Neuronal stem cell (in vitro differentiated cells): Measurements from ENCODE around the gene MFAP4.
A peak's percentile ranks its signal among the peaks of the same experiment; 100 is the strongest.

Source experiments
- DNase-seq: peaks from one replicate; pipeline ENCODE4 v3.0.0-alpha.2; 2013; ENCODE audit warnings: low spot score
- H2AFZ ChIP-seq: one replicate; pipeline ENCODE4 v1.6.1; 2013; ENCODE audit warnings: mild to moderate bottlenecking, low read length, inconsistent platforms
- H2AK5ac ChIP-seq: 2 replicates; pipeline ENCODE4 v1.6.1; 2013; ENCODE audit warnings: low read depth, mild to moderate bottlenecking, inconsistent platforms, low read length, moderate library complexity, mixed read lengths
- H2BK120ac ChIP-seq: 2 replicates; pipeline ENCODE4 v1.6.1; 2013; ENCODE audit warnings: low read depth, mild to moderate bottlenecking, inconsistent platforms, low read length, moderate library complexity, mixed read lengths
- H2BK12ac ChIP-seq: one replicate; pipeline ENCODE4 v1.6.1; 2013; ENCODE audit warnings: low read length, inconsistent platforms
- H2BK15ac ChIP-seq: 2 replicates; pipeline ENCODE4 v1.6.1; 2013; ENCODE audit warnings: mild to moderate bottlenecking, low read length, inconsistent platforms, mixed read lengths
- H2BK5ac ChIP-seq: one replicate; pipeline ENCODE4 v1.6.1; 2013; ENCODE audit warnings: inconsistent platforms, mild to moderate bottlenecking, low read length, moderate library complexity
- H3K14ac ChIP-seq: one replicate; pipeline ENCODE4 v1.6.1; 2013; ENCODE audit warnings: low read length, inconsistent platforms
- H3K18ac ChIP-seq: 2 replicates; pipeline ENCODE4 v1.6.1; 2013; ENCODE audit warnings: low read length, inconsistent platforms
- H3K23ac ChIP-seq: 2 replicates; pipeline ENCODE4 v1.6.1; 2013; ENCODE audit warnings: low read depth, mild to moderate bottlenecking, mixed read lengths, low read length, inconsistent platforms; ENCODE audit not compliant: poor library complexity
- H3K27ac ChIP-seq: replicated peaks from 3 replicates; pipeline ENCODE4 v1.5.1; 2013; ENCODE audit warnings: low read length, inconsistent platforms
- H3K27me3 ChIP-seq, 3 experiments: 2 replicates each; pipeline ENCODE4 v1.6.1; 2013; ENCODE audit warnings: low read length in 3 of 3, mild to moderate bottlenecking in 2 of 3, inconsistent platforms in 1 of 3, low read depth in 1 of 3, mixed read lengths in 1 of 3, moderate library complexity in 1 of 3; ENCODE audit not compliant: control insufficient read depth in 3 of 3, insufficient read depth in 3 of 3
- H3K36me3 ChIP-seq, 2 donors: replicated peaks in 1 of 2; 2 replicates each; pipeline ENCODE4 v1.6.1; 2013; ENCODE audit warnings: low read length in 2 of 2; ENCODE audit not compliant: control insufficient read depth in 2 of 2, insufficient read depth in 2 of 2
- H3K4ac ChIP-seq: 2 replicates; pipeline ENCODE4 v1.6.1; 2013; ENCODE audit warnings: inconsistent platforms, mild to moderate bottlenecking, low read length, moderate library complexity
- H3K4me1 ChIP-seq, 2 donors: 1 replicate in 1 of 2; 2 replicates in 1 of 2; pipeline ENCODE4 v1.6.1; 2013; ENCODE audit warnings: low read length in 2 of 2, low read depth in 1 of 2; ENCODE audit not compliant: control insufficient read depth in 2 of 2, insufficient read depth in 1 of 2
- H3K4me2 ChIP-seq: one replicate; pipeline ENCODE4 v1.6.1; 2013; ENCODE audit warnings: mild to moderate bottlenecking, low read length, inconsistent platforms; ENCODE audit not compliant: insufficient read depth, poor library complexity, severe bottlenecking
- H3K4me3 ChIP-seq, 2 donors: 2 replicates each; pipeline ENCODE4 v1.5.1; 2013; ENCODE audit warnings: low read length in 2 of 2, mild to moderate bottlenecking in 2 of 2, inconsistent platforms in 1 of 2, moderate library complexity in 1 of 2
- H3K79me1 ChIP-seq: one replicate; pipeline ENCODE4 v1.6.1; 2013; ENCODE audit warnings: low read depth, mild to moderate bottlenecking, inconsistent platforms, low read length, moderate library complexity
- H3K9ac ChIP-seq: one replicate; pipeline ENCODE4 v1.6.1; 2013; ENCODE audit warnings: mild to moderate bottlenecking, low read depth, low read length, inconsistent platforms; ENCODE audit not compliant: poor library complexity
- H3K9me3 ChIP-seq, 2 donors: replicated peaks in 1 of 2; 2 replicates each; pipeline versions ENCODE3 to v1.6.1; 2013; ENCODE audit warnings: low read length in 2 of 2, mild to moderate bottlenecking in 2 of 2, inconsistent platforms in 1 of 2, low read depth in 1 of 2, mixed read lengths in 1 of 2, moderate library complexity in 1 of 2; ENCODE audit not compliant: control insufficient read depth in 2 of 2, insufficient read depth in 1 of 2
- H4K8ac ChIP-seq: one replicate; pipeline ENCODE4 v1.6.1; 2013; ENCODE audit warnings: low read depth, mild to moderate bottlenecking, inconsistent platforms, low read length, moderate library complexity
- H4K91ac ChIP-seq: one replicate; pipeline ENCODE4 v1.6.1; 2013; ENCODE audit warnings: low read length, low read depth, mild to moderate bottlenecking, inconsistent platforms; ENCODE audit not compliant: poor library complexity
- WGBS, 2 donors: extraction: QIAGEN DNeasy Blood & Tissue Kit; methylation state at CpG; one replicate each; pipeline ENCODE4 v1.1.7; 2013; ENCODE audit warnings: missing lambda C conversion rate in 2 of 2, mixed read lengths in 1 of 2; ENCODE audit not compliant: insufficient read length in 2 of 2, insufficient replicate concordance in 1 of 2; ENCODE audit errors: extremely low coverage in 2 of 2; 5-methylcytosine and 5-hydroxymethylcytosine counted together

MFAP4 gene

GRCh38 chr17:19338031-19338990 lies 48.7 kb downstream of the MFAP4 start:
- Histone ChIP-seq H3K14ac (no peak overlapping the region), H4K91ac (no peak overlapping the region), H4K8ac (no peak overlapping the region), H2AK5ac (no peak overlapping the region), H3K27me3 (no peaks in the 10 kb centered on the region), H3K23ac (no peak overlapping the region), H3K4ac (no peak overlapping the region), H3K4me1 (peaks cover 11 to 13% of the 10 kb centered on the region in 2 donors), H3K9ac (no peak overlapping the region), H3K4me3 (no peak overlapping the region), H3K79me1 (no peaks in the 10 kb centered on the region), H2BK5ac (no peak overlapping the region), H2BK120ac (no peak overlapping the region), H2BK12ac (no peak overlapping the region), H3K18ac (no peak overlapping the region), H3K27ac (no peak overlapping the region), H3K36me3 (peaks cover 5 to 36% of the 10 kb centered on the region in 2 donors), H2BK15ac (no peak overlapping the region), H3K4me2 (no peak overlapping the region), H3K9me3 (no peaks in the 10 kb centered on the region), H2AFZ (no peak overlapping the region)
- no CpG with 5 or more reads among the region's 7 CpGs for WGBS, 2 donors
- DNase-seq: no peak

- no peak overlapping the region for H2BK5ac ChIP-seq
- no peak overlapping the region for H3K23ac ChIP-seq
- H3K36me3 ChIP-seq: peaks cover 6 to 42% of the 10 kb centered on the region in 2 donors
- H3K9ac ChIP-seq: no peak overlapping the region
- H4K8ac ChIP-seq: no peak overlapping the region
- H3K4me2 ChIP-seq: no peak overlapping the region
- H3K27ac ChIP-seq: no peak overlapping the region
- H3K4ac ChIP-seq: no peak overlapping the region
- DNase-seq: no peak
- no peaks in the 10 kb centered on the region for H3K27me3 ChIP-seq
- H3K79me1 ChIP-seq: no peaks in the 10 kb centered on the region
- no CpG with 5 or more reads among the region's 2 CpGs for WGBS, 2 donors
- no peak overlapping the region for H2BK120ac ChIP-seq
- no peak overlapping the region for H3K14ac ChIP-seq
- peaks cover 11 to 13% of the 10 kb centered on the region in 2 donors for H3K4me1 ChIP-seq
- no peak overlapping the region for H2BK15ac ChIP-seq
- no peak overlapping the region for H2AK5ac ChIP-seq
- no peaks in the 10 kb centered on the region for H3K9me3 ChIP-seq
- H3K18ac ChIP-seq: no peak overlapping the region
- no peak overlapping the region for H4K91ac ChIP-seq
- no peak overlapping the region for H2AFZ ChIP-seq
- no peak overlapping the region for H2BK12ac ChIP-seq
- no peak overlapping the region for H3K4me3 ChIP-seq
Observed at GRCh38 chr17:19337712-19338023, 49.3 kb downstream of the MFAP4 start.

- Histone ChIP-seq H2BK5ac (no peak overlapping the region), H3K14ac (no peak overlapping the region), H2BK120ac (no peak overlapping the region), H3K18ac (peak overlapping the region; percentile 58), H3K27ac (no peak overlapping the region), H2BK12ac (no peak overlapping the region), H3K9me3 (no peaks in the 10 kb centered on the region), H3K23ac (peak overlapping the region; percentile 22), H3K9ac (peak overlapping the region; percentile 56), H4K8ac (no peak overlapping the region), H3K27me3 (no peaks in the 10 kb centered on the region), H2BK15ac (no peak overlapping the region), H3K4me3 (no peak overlapping the region), H3K36me3 (peaks cover 6 to 47% of the 10 kb centered on the region in 2 donors), H3K4me2 (no peak overlapping the region), H3K4ac (no peak overlapping the region), H4K91ac (no peak overlapping the region), H3K4me1 (peaks cover 7 to 8% of the 10 kb centered on the region in 2 donors), H2AFZ (no peak overlapping the region), H2AK5ac (peak overlapping the region; percentile 60), H3K79me1 (no peaks in the 10 kb centered on the region)
- no CpG with 5 or more reads among the region's 21 CpGs for WGBS, 2 donors
- no peak for DNase-seq
Observed at GRCh38 chr17:19336938-19337711, 49.9 kb downstream of the MFAP4 start.
